ENCODE results near the gene FGR. TPM values are rescaled to one million over a fixed set of nuclear protein-coding genes. Genes with fewer than 3 reads are reported as not detected.

Gene FGR
- polyA plus RNA-seq, 1 of the 3 experiments (the other 2 are of a cell fraction): not detected

DNA sequence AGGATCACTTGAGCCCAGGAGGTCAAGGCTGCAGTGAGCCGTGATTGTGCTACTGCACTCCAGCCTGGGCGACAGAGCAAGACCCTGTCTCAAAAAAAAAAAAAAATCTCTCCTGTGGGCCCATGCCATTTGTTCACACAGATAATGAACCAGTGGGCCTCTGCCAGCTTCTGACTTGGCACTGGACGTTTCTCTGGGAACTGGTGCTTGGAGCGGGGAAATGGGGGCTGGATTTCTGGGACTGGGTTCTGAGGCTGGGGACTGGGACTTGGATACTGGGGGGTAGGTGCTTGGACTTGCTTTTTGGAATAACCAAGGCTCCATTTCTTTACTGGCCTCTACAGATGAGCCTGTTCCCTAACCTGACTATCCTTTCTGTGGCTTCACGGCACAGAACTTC is 27.3 kb upstream of the FGR start (continued):
- TF ChIP-seq, protein P1, sequence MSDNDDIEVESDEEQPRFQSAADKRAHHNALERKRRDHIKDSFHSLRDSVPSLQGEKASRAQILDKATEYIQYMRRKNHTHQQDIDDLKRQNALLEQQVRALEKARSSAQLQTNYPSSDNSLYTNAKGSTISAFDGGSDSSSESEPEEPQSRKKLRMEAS (IDR thresholded peaks at IDR 0.05; ENCODE audit: low read depth): no peak
- TF ChIP-seq ELF1 (IDR thresholded peaks at IDR 0.05) (no peak), CHD2 (IDR thresholded peaks at IDR 0.05; ENCODE audit: low read length, partially characterized antibody) (no peak), GABPA (IDR thresholded peaks at IDR 0.05; ENCODE audit: low read depth) (no peak), FOSL2 (IDR thresholded peaks at IDR 0.05; ENCODE audit: borderline replicate concordance, low read depth) (no peak), YY1 (IDR thresholded peaks at IDR 0.05; ENCODE audit: low read depth) (no peak), EZH2phosphoT487 (IDR thresholded peaks at IDR 0.05; ENCODE audit: borderline replicate concordance, low read depth) (no peak), RFX5 (IDR thresholded peaks at IDR 0.05; ENCODE audit: low read length) (no peak)
- TF ChIP-seq, protein P2, sequence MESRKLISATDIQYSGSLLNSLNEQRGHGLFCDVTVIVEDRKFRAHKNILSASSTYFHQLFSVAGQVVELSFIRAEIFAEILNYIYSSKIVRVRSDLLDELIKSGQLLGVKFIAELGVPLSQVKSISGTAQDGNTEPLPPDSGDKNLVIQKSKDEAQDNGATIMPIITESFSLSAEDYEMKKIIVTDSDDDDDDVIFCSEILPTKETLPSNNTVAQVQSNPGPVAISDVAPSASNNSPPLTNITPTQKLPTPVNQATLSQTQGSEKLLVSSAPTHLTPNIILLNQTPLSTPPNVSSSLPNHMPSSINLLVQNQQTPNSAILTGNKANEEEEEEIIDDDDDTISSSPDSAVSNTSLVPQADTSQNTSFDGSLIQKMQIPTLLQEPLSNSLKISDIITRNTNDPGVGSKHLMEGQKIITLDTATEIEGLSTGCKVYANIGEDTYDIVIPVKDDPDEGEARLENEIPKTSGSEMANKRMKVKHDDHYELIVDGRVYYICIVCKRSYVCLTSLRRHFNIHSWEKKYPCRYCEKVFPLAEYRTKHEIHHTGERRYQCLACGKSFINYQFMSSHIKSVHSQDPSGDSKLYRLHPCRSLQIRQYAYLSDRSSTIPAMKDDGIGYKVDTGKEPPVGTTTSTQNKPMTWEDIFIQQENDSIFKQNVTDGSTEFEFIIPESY (IDR thresholded peaks at IDR 0.05; ENCODE audit: borderline replicate concordance, low read depth): no peak

DNA sequence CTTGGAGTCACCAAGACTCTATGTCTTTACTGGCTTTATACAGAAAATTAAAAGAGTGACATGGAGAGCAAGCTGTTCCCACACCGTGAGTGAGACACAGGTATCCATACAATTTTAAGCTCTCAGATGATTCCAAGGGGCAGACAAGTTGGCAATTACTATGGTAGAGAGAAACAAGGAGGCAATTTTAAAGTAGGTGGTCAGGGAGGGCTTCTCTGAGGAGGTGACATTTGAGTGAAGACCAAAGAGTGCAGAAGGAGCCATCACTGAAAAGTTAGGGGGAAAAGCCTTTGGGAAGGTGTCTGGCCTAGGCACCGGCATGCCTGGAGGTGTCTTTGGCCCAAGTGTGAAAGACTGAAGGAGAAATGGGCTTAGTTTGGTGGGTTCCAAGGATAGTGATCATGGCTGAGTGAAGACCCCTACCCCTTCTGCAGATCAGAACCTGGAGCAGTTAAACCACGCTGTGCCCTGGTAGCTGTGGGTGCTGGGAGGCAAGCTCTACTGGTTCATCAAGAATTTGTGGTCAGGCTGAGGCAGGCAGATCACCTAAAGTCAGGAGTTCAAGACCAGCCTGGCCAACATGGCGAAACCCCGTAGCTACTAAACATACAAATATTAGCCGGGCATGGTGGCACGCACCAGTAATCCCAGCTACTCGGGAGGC is 26.6 kb upstream of the FGR start:
- ChIA-PET CTCF (interaction anchor here (0.7 to 18.4 kb wide), 13 partner anchors 8 to 365 kb away, joined by 3 to 526 read pairs (median 8); partner anchors contain the start of gene AHDC1), POLR2A (no interaction called here)
- DNase-seq: no peak
- Histone ChIP-seq H3K9me3 (no peaks in the 10 kb centered on the region), H3K27me3 (ENCODE audit: insufficient read depth) (no peaks in the 10 kb centered on the region), H3K4me3 (ENCODE audit: low read depth in 2 of 2, low read length in 1 of 2) (no peak overlapping the region), H3F3A (replicated peaks; ENCODE audit: insufficient read depth) (peaks cover 5% of the 10 kb centered on the region), H3K27ac (ENCODE audit: low read depth in 2 of 2, low read length in 1 of 2) (no peak overlapping the region), H2AFZ (ENCODE audit: low read depth) (no peak overlapping the region), H3K4me1 (ENCODE audit: control insufficient read depth in 1 of 2, insufficient read depth in 2 of 2, low read depth in 1 of 2, low read length in 1 of 2) (peaks cover 6 to 9% of the 10 kb centered on the region in 2 experiments; a peak in 2 of 4 replicates), H3K4me2 (no peak overlapping the region), H3K9me2 (no peaks in the 10 kb centered on the region), H4K20me1 (ENCODE audit: insufficient read depth) (no peaks in the 10 kb centered on the region), H3K36me3 (replicated peaks in 1 of 2; ENCODE audit: control insufficient read depth in 1 of 2, insufficient read depth in 2 of 2, low read length in 1 of 2) (no peaks in the 10 kb centered on the region), H3K9ac (no peak overlapping the region), H3K79me2 (ENCODE audit: insufficient read depth) (no peaks in the 10 kb centered on the region)
- TF ChIP-seq NRF1 (IDR thresholded peaks at IDR 0.05; ENCODE audit: low read depth, low read length) (no peak), TCF12 (IDR thresholded peaks at IDR 0.05) (no peak)
- WGBS (ENCODE audit: low lambda C conversion rate): 93% methylated on average over 7 of the region's 8 CpGs

DNA sequence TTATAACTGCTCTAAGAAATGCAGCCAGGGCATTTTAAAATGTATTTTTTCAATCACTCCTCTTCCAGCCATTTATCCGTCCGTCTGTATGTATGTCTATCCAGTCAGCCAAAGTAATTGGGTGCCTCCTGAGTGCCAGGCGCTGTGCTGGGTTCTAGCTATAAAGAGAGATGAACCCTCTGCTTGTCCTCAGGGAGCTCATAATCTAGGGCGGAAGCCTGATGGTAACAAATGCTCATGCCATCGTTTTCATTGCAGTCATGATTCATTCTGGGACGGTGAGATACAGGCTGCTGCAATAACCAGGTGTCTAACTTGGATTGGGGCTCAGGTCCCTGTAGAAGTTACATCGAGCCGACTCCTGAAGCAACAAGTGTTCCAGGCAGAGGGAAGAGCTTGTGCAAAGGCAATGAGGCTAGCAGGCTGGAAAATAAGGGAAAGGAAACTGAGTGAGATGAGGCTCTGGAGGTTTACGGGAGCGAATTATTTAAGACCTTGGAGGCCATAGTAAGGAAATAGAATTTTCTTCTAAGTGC is 25.4 kb upstream of the FGR start:
- H3F3A ChIP-seq (replicated peaks; ENCODE audit: insufficient read depth): peaks cover 6% of the 10 kb centered on the region
- DNase-seq: no peak
- no peaks in the 10 kb centered on the region for H4K20me1 ChIP-seq (ENCODE audit: insufficient read depth)
- no peaks in the 10 kb centered on the region for H3K27me3 ChIP-seq (ENCODE audit: insufficient read depth)
- H3K9me3 ChIP-seq: no peaks in the 10 kb centered on the region
- H3K27ac ChIP-seq (ENCODE audit: low read depth in 2 of 2, low read length in 1 of 2): no peak overlapping the region
- 81% methylated on average over 10 of the region's 10 CpGs for WGBS (ENCODE audit: low lambda C conversion rate)
- H3K36me3 ChIP-seq (replicated peaks in 1 of 2; ENCODE audit: control insufficient read depth in 1 of 2, insufficient read depth in 2 of 2, low read length in 1 of 2): no peaks in the 10 kb centered on the region
- H3K9me2 ChIP-seq: no peaks in the 10 kb centered on the region
- H3K4me1 ChIP-seq (ENCODE audit: control insufficient read depth in 1 of 2, insufficient read depth in 2 of 2, low read depth in 1 of 2, low read length in 1 of 2): peaks cover 6 to 9% of the 10 kb centered on the region in 2 experiments; a peak in 2 of 4 replicates
- peak overlapping the region; percentile 75 for H2AFZ ChIP-seq (ENCODE audit: low read depth)
- CTCF ChIA-PET: interaction anchor here (1.0 to 18.4 kb wide), 9 partner anchors 9 to 364 kb away, joined by 3 to 526 read pairs (median 5); partner anchors contain the start of gene AHDC1
- no peak overlapping the region for H3K9ac ChIP-seq
- peak overlapping the region; percentile 50; the same call in 1 of the 2 replicates for H3K4me2 ChIP-seq
- H3K4me3 ChIP-seq (ENCODE audit: low read depth in 2 of 2, low read length in 1 of 2): peak overlapping the region; percentile 38 to 47; a peak in 3 of 4 replicates
- no peaks in the 10 kb centered on the region for H3K79me2 ChIP-seq (ENCODE audit: insufficient read depth)
- POLR2A ChIA-PET: no interaction called here
- TF ChIP-seq, protein P3, sequence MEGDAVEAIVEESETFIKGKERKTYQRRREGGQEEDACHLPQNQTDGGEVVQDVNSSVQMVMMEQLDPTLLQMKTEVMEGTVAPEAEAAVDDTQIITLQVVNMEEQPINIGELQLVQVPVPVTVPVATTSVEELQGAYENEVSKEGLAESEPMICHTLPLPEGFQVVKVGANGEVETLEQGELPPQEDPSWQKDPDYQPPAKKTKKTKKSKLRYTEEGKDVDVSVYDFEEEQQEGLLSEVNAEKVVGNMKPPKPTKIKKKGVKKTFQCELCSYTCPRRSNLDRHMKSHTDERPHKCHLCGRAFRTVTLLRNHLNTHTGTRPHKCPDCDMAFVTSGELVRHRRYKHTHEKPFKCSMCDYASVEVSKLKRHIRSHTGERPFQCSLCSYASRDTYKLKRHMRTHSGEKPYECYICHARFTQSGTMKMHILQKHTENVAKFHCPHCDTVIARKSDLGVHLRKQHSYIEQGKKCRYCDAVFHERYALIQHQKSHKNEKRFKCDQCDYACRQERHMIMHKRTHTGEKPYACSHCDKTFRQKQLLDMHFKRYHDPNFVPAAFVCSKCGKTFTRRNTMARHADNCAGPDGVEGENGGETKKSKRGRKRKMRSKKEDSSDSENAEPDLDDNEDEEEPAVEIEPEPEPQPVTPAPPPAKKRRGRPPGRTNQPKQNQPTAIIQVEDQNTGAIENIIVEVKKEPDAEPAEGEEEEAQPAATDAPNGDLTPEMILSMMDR (IDR thresholded peaks at IDR 0.05): no peak
- TF ChIP-seq CHD2 (IDR thresholded peaks at IDR 0.05; ENCODE audit: low read length, partially characterized antibody) (no peak), RCOR1 (IDR thresholded peaks at IDR 0.05; ENCODE audit: low read length) (no peak), EZH2phosphoT487 (IDR thresholded peaks at IDR 0.05; ENCODE audit: borderline replicate concordance, low read depth) (no peak), MXI1 (IDR thresholded peaks at IDR 0.05; ENCODE audit: low read depth, low read length) (no peak), TCF12 (IDR thresholded peaks at IDR 0.05) (no peak), TAF1 (IDR thresholded peaks at IDR 0.05; ENCODE audit: borderline replicate concordance, low read depth, low read length) (no peak), JUND (IDR thresholded peaks at IDR 0.05) (no peak)
- TF ChIP-seq, protein P4, sequence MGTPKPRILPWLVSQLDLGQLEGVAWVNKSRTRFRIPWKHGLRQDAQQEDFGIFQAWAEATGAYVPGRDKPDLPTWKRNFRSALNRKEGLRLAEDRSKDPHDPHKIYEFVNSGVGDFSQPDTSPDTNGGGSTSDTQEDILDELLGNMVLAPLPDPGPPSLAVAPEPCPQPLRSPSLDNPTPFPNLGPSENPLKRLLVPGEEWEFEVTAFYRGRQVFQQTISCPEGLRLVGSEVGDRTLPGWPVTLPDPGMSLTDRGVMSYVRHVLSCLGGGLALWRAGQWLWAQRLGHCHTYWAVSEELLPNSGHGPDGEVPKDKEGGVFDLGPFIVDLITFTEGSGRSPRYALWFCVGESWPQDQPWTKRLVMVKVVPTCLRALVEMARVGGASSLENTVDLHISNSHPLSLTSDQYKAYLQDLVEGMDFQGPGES (IDR thresholded peaks at IDR 0.05; ENCODE audit: low read depth, low read length): no peak
- TF ChIP-seq, protein P5, sequence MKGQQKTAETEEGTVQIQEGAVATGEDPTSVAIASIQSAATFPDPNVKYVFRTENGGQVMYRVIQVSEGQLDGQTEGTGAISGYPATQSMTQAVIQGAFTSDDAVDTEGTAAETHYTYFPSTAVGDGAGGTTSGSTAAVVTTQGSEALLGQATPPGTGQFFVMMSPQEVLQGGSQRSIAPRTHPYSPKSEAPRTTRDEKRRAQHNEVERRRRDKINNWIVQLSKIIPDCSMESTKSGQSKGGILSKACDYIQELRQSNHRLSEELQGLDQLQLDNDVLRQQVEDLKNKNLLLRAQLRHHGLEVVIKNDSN (IDR thresholded peaks at IDR 0.05; ENCODE audit: borderline replicate concordance, low read depth): no peak
